Activated CD4-positive, alpha-beta T cell treated with anti-CD3 and anti-CD28 coated beads, Interleukin-2, Interleukin-4, amounts not matched to agents 100 ng/mL and 50 ng/mL, durations not matched to agents 16 hours and 8 hours (primary cell): Measurements from ENCODE around the gene STRADB.
A peak's percentile ranks its signal among the peaks of the same experiment; 100 is the strongest.
"Not testable (repeated sequence)": the region's sequence is repeated elsewhere in the genome, so short reads cannot be mapped to it uniquely, and the experiment has no call there.

Experiments
- DNase-seq: peaks from one replicate; pipeline ENCODE4 v3.0.0-alpha.2; 2020; ENCODE audit warnings: low spot score

Gene STRADB

GRCh38 chr2:201451292-201452057 lies at the start of gene STRADB, which contains the start of gene TRAK2:
Gene STRADB (plus strand): TSS chr2:201451740. CDS start chr2:201454841, 3,101 bp downstream.
Gene TRAK2 (minus strand): TSS chr2:201451458. CDS start chr2:201420507, 30,951 bp downstream.
- DNase-seq, result peak; percentile 98

- DNase-seq, result no peak
Observed at GRCh38 chr2:201401815-201402214, 49.7 kb upstream of the STRADB start.

GRCh38 chr2:201402651-201403562 lies 48.6 kb upstream of the STRADB start:
- no peak for DNase-seq

GRCh38 chr2:201403880-201404279 lies 47.7 kb upstream of the STRADB start:
- DNase-seq, result no peak

GRCh38 chr2:201404699-201405280 lies 46.8 kb upstream of the STRADB start:
- peak; percentile 17 for DNase-seq

GRCh38 chr2:201406077-201406662 lies 45.4 kb upstream of the STRADB start:
- DNase-seq, result peak; percentile 41

- DNase-seq, result no peak
Observed at GRCh38 chr2:201407265-201407664, 44.3 kb upstream of the STRADB start.

GRCh38 chr2:201408931-201409330 lies 42.6 kb upstream of the STRADB start:
- no peak for DNase-seq

- DNase-seq, result no peak
Observed at GRCh38 chr2:201411421-201411820, 40.1 kb upstream of the STRADB start.

GRCh38 chr2:201413143-201413542 lies 38.4 kb upstream of the STRADB start:
- no peak for DNase-seq

GRCh38 chr2:201413552-201413951 lies 38.0 kb upstream of the STRADB start:
- DNase-seq, result no peak

- peak; percentile 60 for DNase-seq
Observed at GRCh38 chr2:201414099-201415023, 37.2 kb upstream of the STRADB start.

- DNase-seq, result no peak
Observed at GRCh38 chr2:201415149-201415548, 36.4 kb upstream of the STRADB start.

GRCh38 chr2:201419057-201419635 lies 32.4 kb upstream of the STRADB start:
- peak; percentile 16 for DNase-seq

GRCh38 chr2:201419986-201420385 lies 31.6 kb upstream of the STRADB start:
- no peak for DNase-seq

- DNase-seq, result peak; percentile 64
Observed at GRCh38 chr2:201420442-201421113, 31.0 kb upstream of the STRADB start.

- no peak for DNase-seq
Observed at GRCh38 chr2:201425952-201426351, 25.6 kb upstream of the STRADB start.

GRCh38 chr2:201428366-201428765 lies 23.2 kb upstream of the STRADB start:
- DNase-seq, result not testable (repeated sequence)

GRCh38 chr2:201429835-201430234 lies 21.7 kb upstream of the STRADB start:
- not testable (repeated sequence) for DNase-seq

- not testable (repeated sequence) for DNase-seq
Observed at GRCh38 chr2:201430322-201430721, 21.2 kb upstream of the STRADB start.
